ENCODE data around the gene PANX1. TPM values are rescaled to one million over a fixed set of nuclear protein-coding genes. Genes with fewer than 3 reads are reported as not detected.
A peak's percentile ranks its signal among the peaks of the same experiment; 100 is the strongest.

Gene PANX1
- total RNA-seq, 1 experiment from 2014 or later = 37.5 TPM

- no peaks in the 10 kb centered on the region for H3K27me3 Mint-ChIP-seq (ENCODE audit: low read depth)
- H3K4me1 ChIP-seq (ENCODE audit: insufficient read depth, low read length) = peaks cover 11% of the 10 kb centered on the region; the same call in 1 of the 2 replicates
Observed at GRCh38 chr11:94142308-94143281, 14.0 kb downstream of the PANX1 start.

More at GRCh38 chr11:94142308-94143281, 14.0 kb downstream of the PANX1 start:
- H3K56ac ChIP-seq (ENCODE audit: insufficient read length, low read depth, low read length) = no peak overlapping the region
- no peak overlapping the region for H2AFZ ChIP-seq (ENCODE audit: low read length)
- no peak overlapping the region for H4K5ac ChIP-seq (ENCODE audit: insufficient read length, low read depth, low read length)
- H3K27me3 ChIP-seq (ENCODE audit: insufficient read depth, low read length) = no peaks in the 10 kb centered on the region; the same call in 1 of the 2 replicates
- H2AK5ac ChIP-seq (ENCODE audit: insufficient read length, low read length) = no peak overlapping the region
- H4K20me1 ChIP-seq (ENCODE audit: control insufficient read depth, insufficient read depth, insufficient read length) = no peaks in the 10 kb centered on the region
- H3K23me2 ChIP-seq (ENCODE audit: insufficient read length, low read depth, low read length, poor library complexity, severe bottlenecking) = no peaks in the 10 kb centered on the region
- Mint-ChIP-seq H3K36me3 (ENCODE audit: insufficient read depth in 1 of 3, low read depth in 3 of 3) (peaks cover 4 to 7% (median 4%) of the 10 kb centered on the region in 3 experiments; a peak in 5 of 7 replicates), H3K27ac (peak overlapping the region; percentile 14 to 86 (median 67); a peak in 5 of 7 replicates), H3K9me3 (no peaks in the 10 kb centered on the region), H3K4me3 (no peak overlapping the region), H3K4me1 (peaks cover 68 to 75% of the 10 kb centered on the region in 2 experiments)
- H3K27ac ChIP-seq (ENCODE audit: insufficient read length, low read depth, low read length) = no peak overlapping the region
- H2BK15ac ChIP-seq (ENCODE audit: low read depth, low read length) = no peak overlapping the region
- no peak for TF ChIP-seq CTCF (conservative IDR thresholded peaks at IDR 0.05)
- no peak overlapping the region for H2BK12ac ChIP-seq (ENCODE audit: insufficient read length, low read depth, low read length)
- H2BK5ac ChIP-seq (ENCODE audit: insufficient read length, low read length) = no peak overlapping the region
- no peak overlapping the region for H3K9ac ChIP-seq (ENCODE audit: extremely low read depth, insufficient read length, low read length)
- H3K9me3 ChIP-seq (ENCODE audit: control insufficient read depth, low read depth, low read length) = no peaks in the 10 kb centered on the region
- peaks cover 13% of the 10 kb centered on the region for H3K79me1 ChIP-seq (ENCODE audit: insufficient read depth, low read depth, low read length, poor library complexity, severe bottlenecking)
- no peak overlapping the region for H4K8ac ChIP-seq (replicated peaks; ENCODE audit: insufficient read length, low read depth, low read length)
- H2BK120ac ChIP-seq (ENCODE audit: low read depth, low read length, poor library complexity, severe bottlenecking) = no peak overlapping the region
- H4K91ac ChIP-seq (ENCODE audit: insufficient read length, low read depth, low read length) = no peak overlapping the region
- no peak overlapping the region for H3K14ac ChIP-seq (ENCODE audit: insufficient read depth, low read length)
- no CpG with 5 or more reads among the region's 7 CpGs for WGBS (ENCODE audit: extremely low coverage, insufficient read length, low lambda C conversion rate)
- H3K4me2 ChIP-seq (ENCODE audit: insufficient read depth, insufficient read length, low read length) = no peak overlapping the region
- H3K4ac ChIP-seq (ENCODE audit: low read depth, low read length) = no peak overlapping the region
- H3K23ac ChIP-seq (ENCODE audit: insufficient read length, low read depth, low read length) = no peak overlapping the region
- peaks cover 66% of the 10 kb centered on the region for H3K79me2 ChIP-seq (ENCODE audit: insufficient read depth, low read length)
- DNase-seq = no peak
- no peak overlapping the region for H2BK20ac ChIP-seq (ENCODE audit: low read depth, low read length, poor library complexity, severe bottlenecking)
- H3K18ac ChIP-seq (ENCODE audit: insufficient read length, low read depth, low read length) = no peak overlapping the region
- no peak overlapping the region for H3T11ph ChIP-seq (ENCODE audit: low read length)

Measured in H9 (cell line).